Skeletal muscle tissue (tissue), 4 donors: ENCODE measurements around the gene ANKRD2. TPM values are rescaled to one million over a fixed set of nuclear protein-coding genes. Genes with fewer than 3 reads are reported as not detected.
"Not testable (repeated sequence)": the region's sequence is repeated elsewhere in the genome, so short reads cannot be mapped to it uniquely, and the experiment has no call there.

ENCODE experiments used
- H3K27ac ChIP-seq: one replicate; pipeline ENCODE4 v1.7.0; 2013; ENCODE audit warnings: mild to moderate bottlenecking, low read depth, low read length, inconsistent platforms
- H3K27me3 ChIP-seq, 3 donors: one replicate each; pipeline ENCODE4 v1.7.0; 2013; ENCODE audit warnings: low read length in 3 of 3; ENCODE audit not compliant: control insufficient read depth in 3 of 3, insufficient read depth in 3 of 3
- H3K36me3 ChIP-seq, 3 donors: one replicate each; pipeline ENCODE4 v1.7.0; 2013; ENCODE audit warnings: low read length in 3 of 3; ENCODE audit not compliant: control insufficient read depth in 3 of 3, insufficient read depth in 3 of 3
- H3K4me1 ChIP-seq, 3 donors: one replicate each; pipeline ENCODE4 v1.7.0; 2013; ENCODE audit warnings: low read length in 3 of 3, mild to moderate bottlenecking in 3 of 3; ENCODE audit not compliant: control insufficient read depth in 3 of 3, insufficient read depth in 3 of 3
- H3K4me3 ChIP-seq, 3 donors: one replicate each; pipeline ENCODE4 v1.7.0; 2013; ENCODE audit warnings: low read length in 3 of 3
- H3K9ac ChIP-seq, 3 donors: one replicate each; pipeline ENCODE4 v1.7.0; 2013; ENCODE audit warnings: low read length in 3 of 3, mild to moderate bottlenecking in 3 of 3, moderate library complexity in 2 of 3, low read depth in 1 of 3
- H3K9me3 ChIP-seq, 3 donors: one replicate each; pipeline ENCODE4 v1.7.0; 2013; ENCODE audit warnings: low read length in 3 of 3; ENCODE audit not compliant: control insufficient read depth in 3 of 3
- total RNA-seq: library from RNA; depleted of rRNA; stranded (reverse); fragments of >200 nt; gene quantifications from one replicate; pipeline ENCODE4 v1.2.3, GENCODE V29; 2014
- donor health status: Osteomylitis.

The ANKRD2 gene
- total RNA-seq, 1 donor from 2014 or later: 8.9 TPM

DNA sequence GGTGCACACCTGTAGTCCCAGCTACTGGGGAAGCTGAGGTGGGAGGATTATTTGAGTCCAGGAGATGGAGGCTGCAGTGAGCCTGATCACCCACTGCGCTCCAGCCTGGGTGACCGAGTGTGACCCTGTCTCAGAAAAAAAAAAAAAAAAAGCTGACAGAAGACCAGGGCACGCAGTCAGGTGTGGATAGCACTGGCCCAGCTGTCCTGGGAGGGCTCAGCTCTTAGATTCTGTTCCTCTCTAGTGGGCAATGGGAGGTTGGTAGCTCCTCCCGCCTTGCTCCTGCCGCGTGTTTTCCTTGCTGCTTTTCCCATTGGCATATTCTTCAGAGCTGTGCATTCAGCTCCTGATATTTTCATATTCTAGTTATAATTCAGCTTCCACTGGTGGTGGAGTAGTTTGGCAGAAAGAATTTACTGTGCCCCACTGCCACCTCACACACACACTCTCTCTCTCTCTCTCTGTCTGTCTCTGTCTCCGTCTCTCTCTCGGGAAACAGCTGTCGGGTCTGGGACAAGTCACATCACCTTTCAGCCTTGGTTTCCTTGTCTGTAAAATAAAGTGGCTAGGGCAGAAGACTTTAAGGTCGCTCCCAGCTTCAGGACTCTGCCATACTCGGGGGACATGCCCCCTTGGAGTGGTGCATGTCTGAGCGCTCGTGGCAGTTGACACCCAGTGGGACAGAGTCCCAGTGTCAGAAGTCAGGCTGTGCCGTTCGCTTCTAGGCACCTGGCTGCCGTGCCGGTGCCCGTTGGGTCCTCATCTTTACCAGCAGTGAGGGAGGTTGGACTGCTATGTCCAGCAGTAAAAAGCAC, 25.9 kb upstream of the ANKRD2 start:
- Histone ChIP-seq H3K27ac (peak overlapping the region; percentile 53), H3K4me3 (peak overlapping the region in 2 of 3 donors; percentile 52 to 54), H3K27me3 (no peaks in the 10 kb centered on the region), H3K4me1 (peaks cover 61 to 76% (median 65%) of the 10 kb centered on the region in 3 donors), H3K9me3 (no peaks in the 10 kb centered on the region), H3K9ac (peak overlapping the region in 2 of 3 donors; percentile 47 to 70), H3K36me3 (peaks cover 0 to 2% (median 0%) of the 10 kb centered on the region in 3 donors)

DNA sequence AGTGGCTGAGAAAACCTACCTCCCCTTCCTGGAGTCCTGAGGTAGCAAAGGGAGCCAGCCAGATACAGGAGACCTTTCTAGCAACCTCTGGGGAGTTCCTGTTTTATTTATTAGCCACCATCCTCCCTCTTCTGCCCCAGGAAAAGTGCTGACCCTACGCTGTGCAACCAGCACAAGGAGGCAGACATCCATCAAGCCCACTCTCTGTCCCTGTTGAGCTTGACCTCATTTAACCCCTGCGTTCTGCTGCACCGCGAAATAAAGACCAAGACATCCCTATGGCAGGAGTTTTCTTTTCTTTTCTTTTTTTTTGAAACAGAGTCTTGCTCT, 25.3 kb upstream of the ANKRD2 start:
- H3K36me3 ChIP-seq: peaks cover 0 to 2% (median 0%) of the 10 kb centered on the region in 3 donors
- peak overlapping the region; percentile 53 for H3K27ac ChIP-seq
- peak overlapping the region in 2 of 3 donors; percentile 52 to 54 for H3K4me3 ChIP-seq
- H3K9ac ChIP-seq: peak overlapping the region in 2 of 3 donors; percentile 47 to 70
- no peaks in the 10 kb centered on the region for H3K27me3 ChIP-seq
- H3K9me3 ChIP-seq: no peaks in the 10 kb centered on the region
- peaks cover 57 to 71% (median 64%) of the 10 kb centered on the region in 3 donors for H3K4me1 ChIP-seq

GRCh38 chr10:97547962-97548361, 24.6 kb upstream of the ANKRD2 start:
- H3K27ac ChIP-seq: no peak overlapping the region
- no peaks in the 10 kb centered on the region for H3K9me3 ChIP-seq
- no peaks in the 10 kb centered on the region for H3K27me3 ChIP-seq
- H3K9ac ChIP-seq: no peak overlapping the region
- H3K4me1 ChIP-seq: peaks cover 49 to 64% (median 56%) of the 10 kb centered on the region in 3 donors
- H3K4me3 ChIP-seq: no peak overlapping the region
- H3K36me3 ChIP-seq: peaks cover 0 to 2% (median 0%) of the 10 kb centered on the region in 3 donors

GRCh38 chr10:97548828-97549455, 23.6 kb upstream of the ANKRD2 start:
- Histone ChIP-seq H3K36me3 (peaks cover 0 to 2% (median 0%) of the 10 kb centered on the region in 3 donors), H3K27ac (peak overlapping the region; percentile 83), H3K9ac (peak overlapping the region in 1 of 3 donors; percentile 25), H3K9me3 (no peaks in the 10 kb centered on the region), H3K27me3 (no peaks in the 10 kb centered on the region), H3K4me3 (no peak overlapping the region), H3K4me1 (peaks cover 49 to 60% (median 55%) of the 10 kb centered on the region in 3 donors)

GRCh38 chr10:97549587-97550322, 22.8 kb upstream of the ANKRD2 start:
- H3K36me3 ChIP-seq: peaks cover 0 to 2% (median 0%) of the 10 kb centered on the region in 3 donors
- H3K27me3 ChIP-seq: no peaks in the 10 kb centered on the region
- H3K9me3 ChIP-seq: no peaks in the 10 kb centered on the region
- H3K9ac ChIP-seq: peak overlapping the region; percentile 62 to 69 (median 65)
- H3K27ac ChIP-seq: peak overlapping the region; percentile 83
- peaks cover 51 to 62% (median 57%) of the 10 kb centered on the region in 3 donors for H3K4me1 ChIP-seq
- H3K4me3 ChIP-seq: peak overlapping the region in 2 of 3 donors; percentile 6 to 40

GRCh38 chr10:97550336-97551149, 22.0 kb upstream of the ANKRD2 start:
- H3K27me3 ChIP-seq: no peaks in the 10 kb centered on the region
- H3K4me1 ChIP-seq: peaks cover 51 to 66% (median 61%) of the 10 kb centered on the region in 3 donors
- peak overlapping the region in 2 of 3 donors; percentile 6 to 40 for H3K4me3 ChIP-seq
- peak overlapping the region; percentile 83 for H3K27ac ChIP-seq
- H3K9ac ChIP-seq: peak overlapping the region; percentile 62 to 69 (median 65)
- H3K36me3 ChIP-seq: peaks cover 0 to 2% (median 0%) of the 10 kb centered on the region in 3 donors
- H3K9me3 ChIP-seq: no peaks in the 10 kb centered on the region

GRCh38 chr10:97551271-97551670, 21.3 kb upstream of the ANKRD2 start:
- Histone ChIP-seq H3K9me3 (no peaks in the 10 kb centered on the region), H3K4me1 (peaks cover 51 to 62% (median 61%) of the 10 kb centered on the region in 3 donors), H3K27ac (no peak overlapping the region)

GRCh38 chr10:97553575-97554031, 19.0 kb upstream of the ANKRD2 start:
- Histone ChIP-seq H3K27ac (no peak overlapping the region), H3K36me3 (peaks cover 0 to 2% (median 0%) of the 10 kb centered on the region in 3 donors), H3K9me3 (no peaks in the 10 kb centered on the region), H3K4me1 (peaks cover 36 to 40% (median 39%) of the 10 kb centered on the region in 3 donors), H3K4me3 (no peak overlapping the region), H3K9ac (peak overlapping the region in 2 of 3 donors; percentile 19 to 26), H3K27me3 (no peaks in the 10 kb centered on the region)

More at GRCh38 chr10:97551271-97551670, 21.3 kb upstream of the ANKRD2 start:
- Histone ChIP-seq H3K9ac (peak overlapping the region in 2 of 3 donors; percentile 25 to 36), H3K36me3 (peaks cover 0 to 2% (median 0%) of the 10 kb centered on the region in 3 donors), H3K4me3 (no peak overlapping the region), H3K27me3 (no peaks in the 10 kb centered on the region)

- not testable (repeated sequence) for H3K27me3 ChIP-seq, H3K9me3 ChIP-seq, H3K9ac ChIP-seq
These were observed 18.2 kb upstream of the ANKRD2 start for GRCh38 chr10:97554336-97554735.

More at GRCh38 chr10:97554336-97554735, 18.2 kb upstream of the ANKRD2 start:
- H3K36me3 ChIP-seq, H3K4me3 ChIP-seq, H3K27ac ChIP-seq: not testable (repeated sequence)
- peaks cover 30 to 35% (median 31%) of the 10 kb centered on the region in 3 donors for H3K4me1 ChIP-seq
